ENCODE results near the gene RCOR1.
"Not testable (repeated sequence)": the region's sequence is repeated elsewhere in the genome, so short reads cannot be mapped to it uniquely, and the experiment has no call there.

RCOR1 gene

GRCh38 chr14:102571043-102571442, 21.4 kb upstream of the RCOR1 start:
- no peak for DNase-seq

GRCh38 chr14:102571478-102572042, 20.9 kb upstream of the RCOR1 start:
- DNase-seq: no peak

GRCh38 chr14:102573161-102573560, 19.3 kb upstream of the RCOR1 start:
- DNase-seq: not testable (repeated sequence)

GRCh38 chr14:102573591-102574046, 18.8 kb upstream of the RCOR1 start:
- peak; percentile 31 to 63 (median 48) for DNase-seq

- DNase-seq: no peak
Measured at GRCh38 chr14:102574281-102575159, 17.9 kb upstream of the RCOR1 start.

GRCh38 chr14:102575160-102575845, 17.1 kb upstream of the RCOR1 start:
- no peak for DNase-seq

- not testable (repeated sequence) for DNase-seq
Measured at GRCh38 chr14:102575846-102576428, 16.5 kb upstream of the RCOR1 start.

- no peak for DNase-seq
Measured at GRCh38 chr14:102578821-102579220, 13.6 kb upstream of the RCOR1 start.

- DNase-seq: peak in 2 of 4 experiments; percentile 13 to 32
Measured at GRCh38 chr14:102579696-102580549, 12.5 kb upstream of the RCOR1 start.

- no peak for DNase-seq
Measured at GRCh38 chr14:102580550-102581110, 11.8 kb upstream of the RCOR1 start.

GRCh38 chr14:102581193-102581592, 11.3 kb upstream of the RCOR1 start:
- DNase-seq: no peak

- no peak for DNase-seq
Measured at GRCh38 chr14:102583726-102584125, 8.7 kb upstream of the RCOR1 start.

- DNase-seq: no peak
Measured at GRCh38 chr14:102584871-102585869, 7.3 kb upstream of the RCOR1 start.

- DNase-seq: no peak
Measured at GRCh38 chr14:102586420-102587104, 5.9 kb upstream of the RCOR1 start.

GRCh38 chr14:102588821-102589220, 3.6 kb upstream of the RCOR1 start:
- DNase-seq: no peak

GRCh38 chr14:102589761-102590290, 2.6 kb upstream of the RCOR1 start:
- no peak for DNase-seq

- DNase-seq: peak; percentile 22 to 61 (median 44)
Measured at GRCh38 chr14:102590667-102591099, 1.8 kb upstream of the RCOR1 start.

GRCh38 chr14:102591372-102591943, 991 bp upstream of the RCOR1 start:
- DNase-seq: peak in 3 of 4 experiments; percentile 67 to 76 (median 70)

GRCh38 chr14:102592763-102593060, 263 bp downstream of the RCOR1 start:
- no peak for DNase-seq
